OCI-LY1 (cell line): ENCODE data around the gene PRSS3.
"Not testable (repeated sequence)": the region's sequence is repeated elsewhere in the genome, so short reads cannot be mapped to it uniquely, and the experiment has no call there.

ENCODE experiments used
- H2AFZ ChIP-seq: fragments of 200-600 bp; sonication (generic), shearing (Covaris generic); 2 replicates; pipeline ENCODE4 v1.6.0; 2014; ENCODE audit warnings: antibody characterized with exemption, mild to moderate bottlenecking, low read length
- H3F3A ChIP-seq: fragments of 200-600 bp; sonication (generic), shearing (Covaris generic); 2 replicates; pipeline ENCODE4 v1.6.0; 2014; ENCODE audit warnings: mild to moderate bottlenecking, antibody characterized with exemption, low read length, moderate library complexity; ENCODE audit not compliant: insufficient read depth
- H3K27ac ChIP-seq: fragments of 200-600 bp; sonication (generic); 2 replicates; pipeline ENCODE4 v1.5.1; 2014; ENCODE audit warnings: low read length, mixed run types, mild to moderate bottlenecking, low read depth; ENCODE audit not compliant: poor library complexity, severe bottlenecking
- H3K27me3 ChIP-seq: fragments of 200-600 bp; sonication (generic); 2 replicates; pipeline ENCODE4 v1.6.0; 2014; ENCODE audit warnings: antibody characterized with exemption, mild to moderate bottlenecking, low read length, moderate library complexity; ENCODE audit not compliant: insufficient read depth
- H3K36me3 ChIP-seq: fragments of 200-600 bp; sonication (generic); 2 replicates; pipeline ENCODE4 v1.6.1; 2014; ENCODE audit warnings: mild to moderate bottlenecking, antibody characterized with exemption, low read length, moderate library complexity, mixed read lengths; ENCODE audit not compliant: insufficient read depth
- H3K4me1 ChIP-seq: fragments of 200-600 bp; sonication (generic); 2 replicates; pipeline ENCODE4 v1.5.1; 2014; ENCODE audit warnings: mild to moderate bottlenecking, low read length, moderate library complexity; ENCODE audit not compliant: insufficient read depth, severe bottlenecking
- H3K4me2 ChIP-seq: fragments of 200-600 bp; sonication (generic), shearing (Covaris generic); 2 replicates; pipeline ENCODE4 v1.6.1; 2014; ENCODE audit warnings: low read length
- H3K4me3 ChIP-seq: fragments of 200-600 bp; sonication (generic); 2 replicates; pipeline ENCODE4 v1.5.1; 2014; ENCODE audit warnings: low read length, low read depth, mild to moderate bottlenecking, mixed read lengths; ENCODE audit not compliant: poor library complexity, severe bottlenecking
- H3K79me2 ChIP-seq: fragments of 200-600 bp; shearing (Covaris generic); 2 replicates; pipeline ENCODE4 v1.6.1; 2016; ENCODE audit warnings: mixed run types, low read length, mixed read lengths; ENCODE audit not compliant: insufficient read depth
- H3K9ac ChIP-seq: fragments of 200-600 bp; sonication (generic), shearing (Covaris generic); 2 replicates; pipeline ENCODE4 v1.6.1; 2014; ENCODE audit warnings: mild to moderate bottlenecking, low read length, mixed read lengths
- H3K9me2 ChIP-seq: fragments of 200-600 bp; sonication (generic), shearing (Covaris generic); 2 replicates; pipeline ENCODE4 v1.6.1; 2014; ENCODE audit warnings: low read depth, mild to moderate bottlenecking, low read length, mixed read lengths
- H3K9me3 ChIP-seq: fragments of 200-600 bp; shearing (Covaris generic); 2 replicates; pipeline ENCODE4 v1.6.1; 2014; ENCODE audit warnings: low read length, mixed read lengths
- H4K20me1 ChIP-seq: fragments of 200-600 bp; sonication (generic), shearing (Covaris generic); 2 replicates; pipeline ENCODE4 v1.6.0; 2016; ENCODE audit warnings: mild to moderate bottlenecking, low read length; ENCODE audit not compliant: insufficient read depth
- CTCF ChIP-seq: fragments of 200-600 bp; sonication (generic), shearing (Covaris generic); IDR thresholded peaks from 2 replicates; pipeline ENCODE4 v1.5.1; 2017; ENCODE audit warnings: mild to moderate bottlenecking, antibody characterized with exemption, low read length, moderate library complexity, mixed read lengths
- EZH2 ChIP-seq: fragments of 200-600 bp; sonication (generic), shearing (Covaris generic); IDR thresholded peaks from 2 replicates; pipeline ENCODE4 v1.8.0; 2017; ENCODE audit warnings: borderline replicate concordance, mixed run types, mild to moderate bottlenecking, antibody characterized with exemption, low read length, moderate library complexity, mixed read lengths

The PRSS3 gene

GRCh38 chr9:33750839-33751339 is 44.5 kb upstream of the PRSS3 start:
- H3K4me3 ChIP-seq = no peak overlapping the region
- H4K20me1 ChIP-seq = no peaks in the 10 kb centered on the region
- no peaks in the 10 kb centered on the region for H3K9me3 ChIP-seq
- H3K27me3 ChIP-seq = no peaks in the 10 kb centered on the region; the same call in none of the 2 replicates
- no peaks in the 10 kb centered on the region for H3F3A ChIP-seq
- H3K79me2 ChIP-seq = no peaks in the 10 kb centered on the region
- H3K4me2 ChIP-seq = no peak overlapping the region
- H3K4me1 ChIP-seq = no peaks in the 10 kb centered on the region
- H3K9me2 ChIP-seq = no peaks in the 10 kb centered on the region
- no peak overlapping the region for H3K27ac ChIP-seq
- TF ChIP-seq CTCF = no peak
- TF ChIP-seq EZH2 = no peak
- H3K9ac ChIP-seq = no peak overlapping the region
- H3K36me3 ChIP-seq = no peaks in the 10 kb centered on the region
- no peak overlapping the region for H2AFZ ChIP-seq

GRCh38 chr9:33751536-33752129 is 43.7 kb upstream of the PRSS3 start:
- no peak overlapping the region for H3K9ac ChIP-seq
- no peaks in the 10 kb centered on the region for H3K4me1 ChIP-seq
- no peaks in the 10 kb centered on the region for H4K20me1 ChIP-seq
- H3F3A ChIP-seq = no peaks in the 10 kb centered on the region
- H3K4me2 ChIP-seq = no peak overlapping the region
- no peak for TF ChIP-seq CTCF
- no peak for TF ChIP-seq EZH2
- H3K9me3 ChIP-seq = no peaks in the 10 kb centered on the region
- H3K79me2 ChIP-seq = no peaks in the 10 kb centered on the region
- H3K36me3 ChIP-seq = no peaks in the 10 kb centered on the region
- H3K27me3 ChIP-seq = no peaks in the 10 kb centered on the region; the same call in none of the 2 replicates
- no peak overlapping the region for H3K4me3 ChIP-seq
- no peak overlapping the region for H3K27ac ChIP-seq
- H3K9me2 ChIP-seq = no peaks in the 10 kb centered on the region
- H2AFZ ChIP-seq = no peak overlapping the region

GRCh38 chr9:33752130-33752637 is 43.2 kb upstream of the PRSS3 start:
- TF ChIP-seq CTCF (no peak), EZH2 (no peak)

GRCh38 chr9:33752789-33753188 is 42.6 kb upstream of the PRSS3 start:
- H3K9me2 ChIP-seq, H3K9ac ChIP-seq, H3K27ac ChIP-seq, H2AFZ ChIP-seq, H4K20me1 ChIP-seq, H3K27me3 ChIP-seq, H3K9me3 ChIP-seq, H3F3A ChIP-seq, H3K4me2 ChIP-seq, H3K4me1 ChIP-seq, H3K4me3 ChIP-seq, H3K36me3 ChIP-seq, H3K79me2 ChIP-seq: not testable (repeated sequence)

More at GRCh38 chr9:33752130-33752637, 43.2 kb upstream of the PRSS3 start:
- no peaks in the 10 kb centered on the region for H3K9me3 ChIP-seq
- no peaks in the 10 kb centered on the region for H3K9me2 ChIP-seq
- H3K4me3 ChIP-seq = no peak overlapping the region
- H2AFZ ChIP-seq = no peak overlapping the region
- no peak overlapping the region for H3K4me2 ChIP-seq
- no peak overlapping the region for H3K27ac ChIP-seq
- H3K9ac ChIP-seq = no peak overlapping the region
- H3K4me1 ChIP-seq = no peaks in the 10 kb centered on the region
- no peaks in the 10 kb centered on the region for H3K36me3 ChIP-seq
- no peaks in the 10 kb centered on the region for H3K79me2 ChIP-seq
- no peaks in the 10 kb centered on the region; the same call in none of the 2 replicates for H3K27me3 ChIP-seq
- H3F3A ChIP-seq = no peaks in the 10 kb centered on the region
- no peaks in the 10 kb centered on the region for H4K20me1 ChIP-seq

- not testable (repeated sequence) for H3K27ac ChIP-seq, H3K4me3 ChIP-seq
Measured at GRCh38 chr9:33759648-33760047, 35.7 kb upstream of the PRSS3 start.

More at GRCh38 chr9:33759648-33760047, 35.7 kb upstream of the PRSS3 start:
- not testable (repeated sequence) for H3K4me2 ChIP-seq, H3K4me1 ChIP-seq, H3K9me3 ChIP-seq, H3K27me3 ChIP-seq, H3F3A ChIP-seq, H3K9ac ChIP-seq, H2AFZ ChIP-seq, H3K36me3 ChIP-seq, H3K79me2 ChIP-seq, H4K20me1 ChIP-seq, H3K9me2 ChIP-seq
